NAMALWA (cell line): ENCODE results near the gene SLC11A1.

Experiments
- DNase-seq: peaks from one replicate; pipeline ENCODE4 v3.0.0-alpha.2; 2015; ENCODE audit warnings: low spot score

Gene SLC11A1

DNA sequence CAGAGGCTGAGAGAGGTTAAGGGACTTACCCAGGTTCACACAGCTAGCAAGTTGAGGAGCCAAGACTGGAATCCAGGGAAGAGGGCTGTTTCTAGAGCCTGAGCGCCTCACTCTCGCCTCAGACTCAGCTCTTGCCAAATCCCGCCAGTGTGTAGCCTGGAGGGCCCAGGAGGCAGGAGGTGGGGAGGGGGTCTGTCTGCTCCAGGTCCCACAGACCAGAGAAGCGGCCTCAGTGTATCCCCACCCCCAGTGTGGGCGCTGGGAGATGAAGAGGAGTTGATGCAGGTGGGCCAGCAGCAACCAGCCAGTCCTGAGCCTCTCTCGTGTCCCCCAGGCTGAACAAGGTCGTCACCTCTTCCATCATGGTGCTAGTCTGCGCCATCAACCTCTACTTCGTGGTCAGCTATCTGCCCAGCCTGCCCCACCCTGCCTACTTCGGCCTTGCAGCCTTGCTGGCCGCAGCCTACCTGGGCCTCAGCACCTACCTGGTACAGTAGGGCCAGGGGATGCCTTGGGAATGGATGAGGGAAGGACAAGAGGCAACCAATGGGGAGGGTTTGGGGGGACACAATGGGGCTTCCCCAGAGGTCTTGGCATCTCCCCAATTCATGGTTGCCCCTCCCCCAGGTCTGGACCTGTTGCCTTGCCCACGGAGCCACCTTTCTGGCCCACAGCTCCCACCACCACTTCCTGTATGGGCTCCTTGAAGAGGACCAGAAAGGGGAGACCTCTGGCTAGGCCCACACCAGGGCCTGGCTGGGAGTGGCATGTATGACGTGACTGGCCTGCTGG lies 12.4 kb downstream of the SLC11A1 start:
- no peak for DNase-seq

DNA sequence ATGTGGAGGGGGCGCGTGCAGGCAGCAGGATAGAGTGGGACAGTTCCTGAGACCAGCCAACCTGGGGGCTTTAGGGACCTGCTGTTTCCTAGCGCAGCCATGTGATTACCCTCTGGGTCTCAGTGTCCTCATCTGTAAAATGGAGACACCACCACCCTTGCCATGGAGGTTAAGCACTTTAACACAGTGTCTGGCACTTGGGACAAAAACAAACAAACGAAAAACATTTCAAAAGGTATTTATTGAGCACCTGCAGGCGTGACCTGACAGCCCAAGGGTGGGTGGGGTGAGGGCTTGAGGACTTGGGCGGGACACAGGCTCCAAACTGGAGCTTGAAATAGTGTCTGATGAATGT lies 13.0 kb downstream of the SLC11A1 start:
- no peak for DNase-seq

DNA sequence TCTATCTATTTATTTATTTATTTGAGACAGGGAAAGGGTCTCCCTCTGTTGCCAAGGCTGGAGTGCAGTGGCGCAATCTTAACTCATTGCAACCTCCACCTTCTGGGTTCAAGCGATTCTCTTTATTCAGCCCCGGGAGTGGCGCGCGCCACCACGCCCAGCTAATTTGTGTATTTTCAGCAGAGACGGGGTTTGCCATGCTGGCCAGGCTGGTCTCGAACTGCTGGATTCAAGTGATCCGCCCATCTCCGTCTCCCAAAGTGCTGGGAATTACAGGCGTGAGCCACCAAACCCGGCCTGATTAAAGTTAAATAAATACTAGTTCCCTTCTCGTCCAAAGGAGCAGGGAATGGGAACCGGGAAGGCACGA lies 13.4 kb downstream of the SLC11A1 start:
- no peak for DNase-seq

DNA sequence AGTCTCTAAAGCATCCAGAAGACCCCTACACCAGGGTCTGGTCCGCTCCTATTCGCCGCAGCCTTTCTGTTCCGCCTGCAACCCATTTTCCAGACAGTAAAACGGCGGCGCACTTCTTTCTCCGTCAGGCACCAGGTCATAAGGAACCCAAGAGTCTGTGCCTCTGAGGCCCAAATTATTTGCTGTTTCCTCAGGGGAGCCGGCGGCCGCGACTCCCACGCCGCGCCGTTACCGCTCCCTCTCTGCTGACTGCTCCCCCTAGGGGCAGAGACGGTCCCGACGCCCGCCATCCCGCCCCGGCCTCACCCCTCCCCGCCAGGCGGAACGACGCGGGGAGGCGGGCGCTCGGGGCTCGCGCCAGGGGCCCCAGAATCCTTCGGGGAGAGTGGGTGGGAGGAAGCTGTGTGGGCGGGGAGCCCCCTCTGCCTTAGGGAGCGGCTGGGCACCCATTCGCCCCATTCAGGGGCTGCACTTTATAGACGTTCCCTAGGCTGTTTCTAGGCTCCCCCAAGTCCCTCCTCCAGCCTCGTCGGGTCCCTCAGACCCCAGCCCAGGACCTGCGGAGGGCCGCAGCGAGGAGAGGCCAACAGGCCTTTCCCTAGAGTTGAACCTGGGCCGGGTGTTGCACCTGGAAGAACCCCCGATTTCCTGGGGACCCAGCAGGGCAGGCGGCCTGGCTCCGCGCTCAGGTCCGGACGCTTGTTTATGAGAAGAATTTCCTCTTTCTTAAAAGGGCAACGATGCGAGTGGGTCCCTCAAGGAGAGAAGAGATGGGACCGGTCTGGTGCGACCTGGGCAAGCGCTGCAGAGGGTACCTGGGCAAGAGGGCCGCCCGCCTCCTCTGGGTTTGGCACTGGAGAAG lies 14.0 kb downstream of the SLC11A1 start:
- peak; percentile 96 for DNase-seq

DNA sequence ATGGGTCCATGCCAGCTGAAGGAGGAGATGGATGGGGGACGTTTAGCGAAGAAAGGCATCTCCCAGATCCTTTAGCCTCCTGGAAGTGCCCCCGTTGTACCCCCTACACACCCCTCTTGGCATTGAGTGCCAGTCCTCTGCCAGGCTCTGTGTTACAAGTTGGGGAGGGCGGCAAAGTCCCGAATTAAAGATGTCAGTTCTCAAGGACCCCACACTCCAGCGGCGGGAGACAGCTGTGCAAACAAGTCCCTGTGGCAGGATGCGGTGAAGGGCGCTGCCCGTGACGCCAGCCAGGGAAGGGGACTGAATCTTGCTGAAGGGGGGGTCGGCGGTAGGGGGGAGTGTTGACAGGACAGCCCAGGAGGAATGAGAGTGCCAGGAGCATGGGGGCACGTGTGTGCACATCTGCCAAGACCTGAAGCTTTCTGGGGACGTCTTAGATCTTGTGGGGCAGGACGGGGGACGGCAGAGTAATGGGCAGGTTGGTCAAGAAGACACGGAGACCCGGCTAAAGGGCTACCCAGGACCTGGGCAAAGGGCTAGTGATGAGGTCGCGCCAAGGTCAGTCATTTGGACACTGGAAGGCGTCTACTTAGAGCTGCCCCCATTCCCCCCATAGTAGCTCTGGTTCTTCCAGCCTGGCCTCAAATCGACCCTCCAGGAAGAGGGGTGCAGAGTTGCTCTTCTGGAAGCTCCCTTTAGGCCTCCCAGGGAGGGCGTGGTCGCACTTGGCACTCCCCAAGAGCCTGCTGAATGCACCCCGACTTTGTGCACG lies 14.8 kb downstream of the SLC11A1 start:
- DNase-seq = peak; percentile 71

DNA sequence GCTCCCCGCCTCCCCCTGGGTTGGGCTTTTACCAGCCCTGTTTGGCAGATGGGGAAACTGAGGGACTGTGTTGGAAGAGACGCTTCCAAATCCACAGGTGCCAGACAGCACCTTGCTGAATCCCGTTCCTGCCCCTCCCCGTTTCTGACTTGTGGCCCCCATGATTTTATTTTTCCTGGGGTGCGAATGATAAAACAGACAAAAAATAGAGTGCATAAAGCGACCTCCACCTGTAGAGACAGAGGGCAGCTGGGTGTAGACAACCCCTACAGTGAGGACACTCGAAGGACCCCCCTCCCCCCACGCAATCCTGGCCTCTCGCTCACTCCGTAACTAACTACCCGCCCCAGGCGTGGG lies 15.4 kb downstream of the SLC11A1 start:
- DNase-seq = peak; percentile 47

DNA sequence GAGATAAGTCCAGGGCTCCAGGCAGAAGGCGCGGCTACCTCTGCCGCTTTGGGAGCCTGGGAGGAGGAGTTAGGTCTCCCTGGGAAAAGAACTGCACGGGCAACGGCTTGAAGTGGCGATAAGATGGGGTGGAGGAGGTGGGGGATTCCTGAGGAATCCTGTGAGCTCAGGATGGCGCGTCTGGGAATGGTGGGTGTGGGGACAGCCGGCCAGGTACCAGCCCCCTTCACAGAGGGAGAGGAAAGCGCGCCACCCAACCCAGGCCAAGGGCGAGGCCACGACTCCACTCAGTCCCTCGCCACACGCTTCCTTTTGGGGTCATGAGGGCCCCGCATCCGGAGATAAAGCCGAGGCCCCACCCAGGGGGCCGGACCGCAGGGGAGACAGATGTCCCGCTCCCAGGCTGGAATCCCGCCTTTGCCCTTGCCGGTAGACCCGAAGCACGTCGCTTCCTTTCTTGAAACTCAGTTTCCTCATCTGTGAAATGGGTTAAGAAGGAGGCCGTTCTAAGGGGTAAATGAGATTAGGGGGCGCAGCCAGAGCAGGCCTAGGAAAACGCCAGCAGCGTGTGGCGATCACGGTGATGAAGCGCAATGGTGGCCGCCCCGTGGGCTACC lies 15.9 kb downstream of the SLC11A1 start:
- peak; percentile 67 for DNase-seq

DNA sequence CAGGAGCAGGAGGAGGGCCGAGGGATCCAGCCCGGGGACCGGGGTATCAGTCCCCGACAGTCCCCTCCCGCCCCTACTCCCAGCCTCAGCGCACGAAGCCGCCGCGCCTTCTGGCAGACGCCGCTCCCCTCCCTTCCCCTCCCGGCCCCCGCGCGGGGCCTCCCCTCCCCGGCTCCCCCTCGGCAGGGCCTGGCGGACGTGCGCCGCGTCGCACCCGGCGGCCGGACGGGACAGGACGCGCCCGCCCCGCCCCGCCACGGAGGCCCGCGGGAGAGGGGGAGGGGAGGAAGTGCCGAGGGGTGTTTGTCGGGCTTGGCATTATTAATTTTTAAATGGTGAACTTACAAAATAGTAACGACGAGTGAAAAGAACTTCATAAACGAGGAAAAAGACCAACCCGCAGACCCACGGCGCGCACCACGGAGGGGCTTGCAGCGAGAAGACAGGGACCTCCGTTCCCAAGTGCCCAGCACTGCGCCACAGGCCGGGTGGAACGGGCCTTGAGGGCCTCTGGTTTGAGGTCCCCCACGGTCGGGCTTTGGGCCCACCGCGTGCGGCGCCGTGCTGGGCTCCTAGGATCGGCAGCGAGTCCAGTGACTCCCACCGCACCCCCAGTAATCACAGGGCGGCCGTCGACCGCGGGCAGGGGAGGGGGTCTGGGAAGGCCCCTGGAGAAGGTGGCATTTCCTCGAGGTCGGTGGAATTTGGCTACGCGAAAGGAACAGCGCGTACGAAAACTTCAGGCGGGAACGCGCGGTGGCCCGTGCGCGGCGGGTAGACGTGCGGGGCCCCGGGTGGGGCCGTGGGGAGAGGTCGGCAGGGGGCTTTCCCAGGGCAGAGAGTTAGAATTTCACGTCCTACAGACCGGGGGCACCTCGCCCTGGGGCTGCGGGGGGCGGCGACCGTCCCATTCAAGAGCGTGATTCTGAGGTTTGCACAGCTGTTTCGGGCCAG lies 16.6 kb downstream of the SLC11A1 start:
- DNase-seq = peak; percentile 75

DNA sequence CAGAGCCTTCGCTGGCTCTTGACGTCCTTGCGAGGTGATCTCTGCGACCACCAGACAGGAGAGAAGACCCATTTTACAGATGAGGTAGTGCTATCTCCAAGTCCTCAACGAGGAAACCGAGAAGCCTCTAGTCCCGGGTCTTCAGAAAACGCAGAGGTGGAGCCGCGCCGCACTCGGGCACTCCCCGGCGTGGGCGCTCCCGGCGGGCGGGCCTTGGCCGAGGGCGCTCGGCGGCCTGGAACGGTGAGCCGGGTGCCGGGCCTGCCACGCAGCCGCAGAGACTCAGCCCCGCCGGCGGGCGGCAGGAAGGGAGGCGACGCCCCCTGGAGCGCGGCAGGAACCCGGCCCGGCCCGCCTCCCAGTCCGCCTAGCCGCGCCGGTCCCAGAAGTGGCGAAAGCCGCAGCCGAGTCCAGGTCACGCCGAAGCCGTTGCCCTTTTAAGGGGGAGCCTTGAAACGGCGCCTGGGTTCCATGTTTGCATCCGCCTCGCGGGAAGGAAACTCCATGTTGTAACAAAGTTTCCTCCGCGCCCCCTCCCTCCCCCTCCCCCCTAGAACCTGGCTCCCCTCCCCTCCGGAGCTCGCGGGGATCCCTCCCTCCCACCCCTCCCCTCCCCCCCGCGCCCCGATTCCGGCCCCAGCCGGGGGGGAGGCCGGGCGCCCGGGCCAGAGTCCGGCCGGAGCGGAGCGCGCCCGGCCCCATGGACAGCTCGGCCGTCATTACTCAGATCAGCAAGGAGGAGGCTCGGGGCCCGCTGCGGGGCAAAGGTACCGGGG lies 17.5 kb downstream of the SLC11A1 start, which contains the start of gene CTDSP1:
Gene CTDSP1 (plus strand): TSS at position 478 of the 776 bp plus-strand sequence. CDS start 223 bp downstream, at position 701.
- peak; percentile 96 for DNase-seq

DNA sequence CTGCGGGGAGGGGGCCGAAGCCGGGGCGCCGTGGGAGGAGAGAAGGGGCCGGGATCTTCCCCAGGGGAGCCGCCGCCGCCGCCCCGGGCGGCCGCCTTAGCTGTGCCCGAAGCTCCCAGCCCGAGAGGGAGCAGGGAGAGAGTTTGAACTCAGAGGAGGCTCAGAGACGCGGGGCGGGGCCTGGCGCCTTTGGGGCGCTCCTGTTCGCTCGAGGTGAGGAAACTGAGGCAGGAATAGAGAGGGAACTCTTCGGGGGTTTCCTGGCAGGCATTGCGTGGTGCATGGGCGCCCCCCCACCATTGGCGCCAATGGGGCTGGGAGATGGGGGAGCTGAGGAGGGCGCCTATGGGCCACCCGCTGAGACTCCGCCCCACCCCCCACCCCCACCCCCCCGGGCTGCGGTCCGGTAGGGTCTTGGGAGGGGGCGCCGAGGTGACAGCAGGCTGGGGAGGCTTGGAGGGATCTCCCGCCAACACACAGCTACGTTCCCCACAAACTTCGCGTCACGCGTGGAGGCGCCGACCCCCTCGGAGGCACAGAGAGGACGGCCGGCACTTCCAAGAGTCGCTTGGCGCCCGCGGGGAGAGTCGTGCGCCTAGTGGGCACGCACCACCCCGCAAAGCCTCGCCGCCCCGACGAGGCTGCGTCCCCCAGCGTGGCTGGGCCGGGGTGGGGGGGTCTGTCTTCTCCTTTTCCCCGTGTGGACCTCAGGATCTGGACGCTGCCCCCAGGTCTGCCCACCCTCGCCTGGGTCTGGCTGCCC lies 18.3 kb downstream of the SLC11A1 start:
- DNase-seq = peak; percentile 61

DNA sequence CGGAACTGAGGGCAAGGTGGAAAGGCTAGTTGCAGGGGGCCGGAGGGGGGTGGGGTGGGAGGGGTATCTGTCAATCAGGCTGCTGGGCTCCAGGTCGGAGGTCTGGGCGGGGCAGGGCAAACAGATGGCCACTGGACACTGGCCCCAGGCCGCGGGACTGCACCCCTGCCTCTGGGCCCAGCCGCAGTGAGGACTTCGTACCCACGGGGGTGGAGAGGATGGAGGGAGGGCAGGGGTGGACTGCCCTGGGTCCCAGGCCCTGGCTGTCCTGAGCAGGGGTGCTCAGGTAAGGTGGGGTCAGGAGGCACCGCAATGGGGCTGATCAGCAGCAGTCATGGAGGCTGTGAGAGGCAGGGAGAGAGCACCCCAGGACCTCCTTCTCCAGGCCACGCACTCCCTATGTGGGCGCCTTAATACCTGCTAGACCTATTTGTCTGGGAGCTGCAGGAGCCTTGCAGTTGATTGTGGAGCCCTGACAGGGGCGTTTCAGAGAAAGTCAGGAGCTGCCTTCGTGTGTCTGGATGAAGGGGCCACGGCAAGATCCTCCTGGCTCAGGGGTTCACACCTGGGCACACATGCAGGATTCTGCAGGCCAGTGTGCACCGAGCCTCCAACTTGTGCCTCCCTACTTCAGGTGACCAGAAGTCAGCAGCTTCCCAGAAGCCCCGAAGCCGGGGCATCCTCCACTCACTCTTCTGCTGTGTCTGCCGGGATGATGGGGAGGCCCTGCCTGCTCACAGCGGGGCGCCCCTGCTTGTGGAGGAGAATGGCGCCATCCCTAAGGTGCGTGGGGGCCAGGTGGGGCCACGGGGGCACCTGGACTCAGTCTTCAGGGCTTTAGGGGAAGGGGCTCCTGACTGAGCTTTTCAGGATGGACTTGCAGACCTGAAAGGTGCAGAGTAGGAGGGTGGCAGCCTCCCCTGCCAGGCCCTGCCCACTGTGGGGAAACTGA lies 19.1 kb downstream of the SLC11A1 start:
- no peak for DNase-seq

DNA sequence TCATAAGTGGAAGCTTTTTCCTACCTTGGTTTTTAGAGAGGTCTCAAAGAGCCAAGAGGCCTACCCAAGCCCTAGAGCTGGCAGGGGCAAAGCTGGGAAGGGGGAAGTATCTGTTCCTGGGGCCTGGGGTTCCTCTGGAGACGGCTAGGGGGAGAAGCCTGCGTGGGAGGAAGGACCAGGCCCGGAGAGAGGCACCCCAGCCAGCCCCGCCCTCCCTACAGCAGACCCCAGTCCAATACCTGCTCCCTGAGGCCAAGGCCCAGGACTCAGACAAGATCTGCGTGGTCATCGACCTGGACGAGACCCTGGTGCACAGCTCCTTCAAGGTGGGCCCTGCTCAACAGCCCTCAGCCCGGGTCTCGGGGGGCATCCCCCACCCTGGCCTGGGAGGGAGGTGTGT lies 19.8 kb downstream of the SLC11A1 start:
- no peak for DNase-seq

DNA sequence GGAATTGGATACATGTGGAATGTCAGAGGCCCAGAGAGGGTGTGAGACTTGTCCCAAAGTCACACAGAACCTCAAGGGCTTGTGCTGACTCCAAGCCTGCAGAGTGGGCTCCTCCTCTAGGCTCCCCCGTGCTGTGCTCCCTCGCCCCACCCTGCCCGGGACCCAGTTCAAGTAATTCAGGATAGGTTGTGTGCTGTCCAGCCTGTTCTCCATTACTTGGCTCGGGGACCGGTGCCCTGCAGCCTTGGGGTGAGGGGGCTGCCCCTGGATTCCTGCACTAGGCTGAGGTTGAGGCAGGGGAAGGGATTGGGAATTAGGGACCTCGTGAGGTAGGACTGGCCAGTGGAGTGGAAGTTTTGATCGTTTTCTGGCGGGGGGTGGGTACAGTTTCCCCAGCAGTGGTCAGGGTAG lies 20.4 kb downstream of the SLC11A1 start:
- DNase-seq = no peak

DNA sequence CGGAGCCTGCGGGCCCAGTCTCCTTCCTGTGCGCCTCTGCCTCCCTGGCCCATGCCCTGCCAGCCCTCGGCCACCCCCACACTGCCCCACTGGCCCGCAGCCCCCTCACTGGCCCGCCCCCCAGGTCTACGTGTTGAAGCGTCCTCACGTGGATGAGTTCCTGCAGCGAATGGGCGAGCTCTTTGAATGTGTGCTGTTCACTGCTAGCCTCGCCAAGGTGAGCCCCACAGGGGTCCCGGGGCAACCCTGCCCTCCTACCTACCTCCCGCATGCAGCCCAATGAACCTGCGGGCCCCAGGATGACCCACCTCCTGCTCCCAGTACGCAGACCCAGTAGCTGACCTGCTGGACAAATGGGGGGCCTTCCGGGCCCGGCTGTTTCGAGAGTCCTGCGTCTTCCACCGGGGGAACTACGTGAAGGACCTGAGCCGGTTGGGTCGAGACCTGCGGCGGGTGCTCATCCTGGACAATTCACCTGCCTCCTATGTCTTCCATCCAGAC lies 20.9 kb downstream of the SLC11A1 start:
- DNase-seq = no peak

DNA sequence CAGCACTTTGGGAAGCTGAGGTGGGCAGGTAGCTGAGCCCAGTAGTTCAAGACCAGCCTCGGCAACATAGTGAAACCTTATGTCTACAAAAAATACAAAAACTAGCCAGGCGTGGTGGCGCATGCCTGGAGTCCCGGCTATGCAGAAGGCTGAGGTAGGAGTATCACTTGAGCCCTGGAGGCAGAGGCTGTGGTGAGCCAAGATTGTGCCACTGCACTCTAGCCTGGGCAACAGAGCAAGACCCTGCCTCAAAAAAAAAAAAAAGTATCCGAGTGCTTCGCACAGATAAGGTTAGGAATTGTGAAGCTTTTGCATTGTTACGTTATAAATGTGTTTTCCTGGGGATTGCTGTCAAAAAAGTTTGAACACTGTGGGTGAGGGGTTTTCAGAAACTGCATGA lies 21.7 kb downstream of the SLC11A1 start:
- no peak for DNase-seq

DNA sequence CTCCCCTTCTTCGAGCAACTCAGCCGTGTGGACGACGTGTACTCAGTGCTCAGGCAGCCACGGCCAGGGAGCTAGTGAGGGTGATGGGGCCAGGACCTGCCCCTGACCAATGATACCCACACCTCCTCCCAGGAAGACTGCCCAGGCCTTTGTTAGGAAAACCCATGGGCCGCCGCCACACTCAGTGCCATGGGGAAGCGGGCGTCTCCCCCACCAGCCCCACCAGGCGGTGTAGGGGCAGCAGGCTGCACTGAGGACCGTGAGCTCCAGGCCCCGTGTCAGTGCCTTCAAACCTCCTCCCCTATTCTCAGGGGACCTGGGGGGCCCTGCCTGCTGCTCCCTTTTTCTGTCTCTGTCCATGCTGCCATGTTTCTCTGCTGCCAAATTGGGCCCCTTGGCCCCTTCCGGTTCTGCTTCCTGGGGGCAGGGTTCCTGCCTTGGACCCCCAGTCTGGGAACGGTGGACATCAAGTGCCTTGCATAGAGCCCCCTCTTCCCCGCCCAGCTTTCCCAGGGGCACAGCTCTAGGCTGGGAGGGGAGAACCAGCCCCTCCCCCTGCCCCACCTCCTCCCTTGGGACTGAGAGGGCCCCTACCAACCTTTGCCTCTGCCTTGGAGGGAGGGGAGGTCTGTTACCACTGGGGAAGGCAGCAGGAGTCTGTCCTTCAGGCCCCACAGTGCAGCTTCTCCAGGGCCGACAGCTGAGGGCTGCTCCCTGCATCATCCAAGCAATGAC lies 22.4 kb downstream of the SLC11A1 start:
- peak; percentile 51 for DNase-seq

DNA sequence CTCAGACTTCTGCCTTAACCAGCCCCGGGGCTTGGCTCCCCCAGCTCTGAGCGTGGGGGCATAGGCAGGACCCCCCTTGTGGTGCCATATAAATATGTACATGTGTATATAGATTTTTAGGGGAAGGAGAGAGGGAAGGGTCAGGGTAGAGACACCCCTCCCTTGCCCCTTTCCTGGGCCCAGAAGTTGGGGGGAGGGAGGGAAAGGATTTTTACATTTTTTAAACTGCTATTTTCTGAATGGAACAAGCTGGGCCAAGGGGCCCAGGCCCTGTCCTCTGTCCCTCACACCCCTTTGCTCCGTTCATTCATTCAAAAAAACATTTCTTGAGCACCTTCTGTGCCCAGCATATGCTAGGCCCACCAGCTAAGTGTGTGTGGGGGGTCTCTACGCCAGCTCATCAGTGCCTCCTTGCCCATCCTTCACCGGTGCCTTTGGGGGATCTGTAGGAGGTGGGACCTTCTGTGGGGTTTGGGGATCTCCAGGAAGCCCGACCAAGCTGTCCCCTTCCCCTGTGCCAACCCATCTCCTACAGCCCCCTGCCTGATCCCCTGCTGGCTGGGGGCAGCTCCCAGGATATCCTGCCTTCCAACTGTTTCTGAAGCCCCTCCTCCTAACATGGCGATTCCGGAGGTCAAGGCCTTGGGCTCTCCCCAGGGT lies 23.1 kb downstream of the SLC11A1 start:
- DNase-seq = peak; percentile 41
